ENCODE results near the gene GALNTL6.
"Not testable (repeated sequence)": the region's sequence is repeated elsewhere in the genome, so short reads cannot be mapped to it uniquely, and the experiment has no call there.

Gene GALNTL6

GRCh38 chr4:172362569-172362968, 549.4 kb downstream of the GALNTL6 start:
- Mint-ChIP-seq H3K9me3 (ENCODE audit: low read depth) (peaks cover 6% of the 10 kb centered on the region), H3K27ac (no peak overlapping the region), H3K4me3 (no peak overlapping the region), H3K36me3 (no peaks in the 10 kb centered on the region), H3K27me3 (no peaks in the 10 kb centered on the region), H3K4me1 (ENCODE audit: low read depth) (no peaks in the 10 kb centered on the region)

DNA sequence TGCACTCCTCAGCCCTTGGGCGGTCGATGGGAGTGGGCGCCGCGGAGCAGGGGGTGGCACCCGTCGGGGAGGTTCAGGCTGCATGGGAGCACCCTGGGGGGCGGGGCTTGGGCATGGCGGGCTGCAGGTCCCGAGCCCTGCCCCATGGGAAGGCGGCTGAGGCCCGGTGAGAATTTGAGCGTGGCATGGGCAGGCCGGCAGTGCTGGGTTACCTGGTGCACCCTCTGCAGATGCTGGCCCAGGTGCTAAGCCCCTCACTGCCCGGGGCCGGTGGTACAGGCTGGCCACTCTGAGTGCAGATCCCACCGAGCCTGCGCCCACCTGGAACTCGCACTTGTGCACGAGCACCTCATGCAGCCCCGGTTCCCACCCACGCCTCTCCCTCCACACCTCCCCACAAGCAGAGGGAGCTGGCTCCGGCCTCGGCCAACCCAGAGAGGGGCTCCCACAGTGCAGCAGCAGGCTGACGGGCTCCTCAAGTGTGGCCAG, 556.3 kb downstream of the GALNTL6 start:
- H3K4me3 Mint-ChIP-seq = no peak overlapping the region
- no peaks in the 10 kb centered on the region for H3K9me3 Mint-ChIP-seq (ENCODE audit: low read depth)
- no peaks in the 10 kb centered on the region for H3K36me3 Mint-ChIP-seq
- H3K27me3 Mint-ChIP-seq = no peaks in the 10 kb centered on the region
- H3K4me1 Mint-ChIP-seq (ENCODE audit: low read depth) = no peaks in the 10 kb centered on the region
- no peak overlapping the region for H3K27ac Mint-ChIP-seq

DNA sequence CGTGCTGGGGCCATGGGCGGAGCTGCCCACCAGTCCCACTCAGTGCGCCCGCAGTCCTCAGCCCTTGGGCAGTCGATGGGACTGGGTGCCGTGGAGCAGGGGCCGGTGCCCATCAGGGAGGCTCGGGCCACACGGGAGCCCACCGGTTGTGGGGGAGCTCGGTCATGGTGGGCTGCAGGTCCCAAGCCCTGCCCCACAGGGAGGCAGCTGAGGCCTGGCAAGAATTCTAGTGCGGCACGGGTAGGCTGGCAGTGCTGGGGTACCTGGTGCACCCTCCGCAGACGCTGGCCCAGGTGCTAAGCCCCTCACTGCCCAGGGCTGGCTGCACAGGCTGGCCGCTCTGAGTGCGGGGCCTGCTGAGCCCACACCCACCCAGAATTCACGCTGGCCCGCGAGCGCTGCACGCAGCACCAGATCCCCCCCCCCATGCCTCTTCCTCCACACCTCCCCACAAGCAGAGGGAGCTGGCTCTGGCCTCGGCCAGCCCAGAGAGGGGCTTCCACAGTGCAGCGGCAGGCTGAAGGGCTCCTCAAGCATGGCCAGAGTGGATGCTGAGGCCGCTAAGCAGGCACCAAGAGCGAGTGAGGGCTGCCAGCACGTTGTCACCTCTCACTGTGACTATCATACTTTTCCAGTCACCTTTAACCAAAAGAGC, 564.4 kb downstream of the GALNTL6 start:
- Mint-ChIP-seq H3K4me1 (ENCODE audit: low read depth) (no peaks in the 10 kb centered on the region), H3K36me3 (no peaks in the 10 kb centered on the region), H3K4me3 (no peak overlapping the region), H3K27ac (no peak overlapping the region), H3K9me3 (ENCODE audit: low read depth) (no peaks in the 10 kb centered on the region), H3K27me3 (no peaks in the 10 kb centered on the region)

DNA sequence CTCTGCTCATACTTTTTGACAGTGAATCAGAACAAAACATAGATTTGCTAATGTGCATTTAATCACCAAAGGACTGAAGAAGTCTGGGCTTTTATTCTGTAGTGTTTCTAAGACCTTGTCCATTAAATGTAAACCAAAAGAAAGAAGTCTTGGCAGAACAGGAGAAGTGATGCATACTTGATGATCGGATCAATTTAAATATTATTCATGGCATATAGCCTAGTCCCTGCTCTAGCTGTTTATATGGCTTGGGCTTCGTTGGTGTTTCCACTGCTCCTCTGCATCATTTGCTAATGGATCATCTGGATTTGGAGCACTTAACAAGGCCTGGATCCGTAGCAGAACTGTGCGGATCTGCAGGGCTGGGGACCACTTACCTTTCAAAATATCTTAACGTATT, 566.6 kb downstream of the GALNTL6 start:
- Mint-ChIP-seq H3K4me3 (no peak overlapping the region), H3K4me1 (ENCODE audit: low read depth) (no peaks in the 10 kb centered on the region), H3K36me3 (no peaks in the 10 kb centered on the region), H3K27ac (no peak overlapping the region), H3K9me3 (ENCODE audit: low read depth) (no peaks in the 10 kb centered on the region), H3K27me3 (no peaks in the 10 kb centered on the region)

DNA sequence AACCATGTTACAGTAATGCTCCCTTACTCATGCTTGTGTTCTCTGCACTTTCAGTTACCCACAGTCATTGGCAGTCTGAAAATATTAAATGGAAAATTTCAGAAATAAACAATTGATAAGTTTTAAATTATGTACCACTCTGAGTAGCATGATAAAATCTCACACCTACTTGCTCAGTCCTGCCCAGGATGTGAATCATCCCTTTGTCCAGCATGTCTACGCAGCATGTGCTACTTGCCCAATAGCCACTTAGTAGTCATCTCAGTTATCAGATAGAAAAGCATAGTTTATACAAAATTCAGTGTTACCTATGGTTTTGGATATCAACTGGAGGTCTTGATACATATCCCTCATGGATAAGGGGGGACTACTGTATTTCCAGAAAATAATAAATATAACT, 577.1 kb downstream of the GALNTL6 start:
- H3K9me3 Mint-ChIP-seq (ENCODE audit: low read depth) = peaks cover 6% of the 10 kb centered on the region

DNA sequence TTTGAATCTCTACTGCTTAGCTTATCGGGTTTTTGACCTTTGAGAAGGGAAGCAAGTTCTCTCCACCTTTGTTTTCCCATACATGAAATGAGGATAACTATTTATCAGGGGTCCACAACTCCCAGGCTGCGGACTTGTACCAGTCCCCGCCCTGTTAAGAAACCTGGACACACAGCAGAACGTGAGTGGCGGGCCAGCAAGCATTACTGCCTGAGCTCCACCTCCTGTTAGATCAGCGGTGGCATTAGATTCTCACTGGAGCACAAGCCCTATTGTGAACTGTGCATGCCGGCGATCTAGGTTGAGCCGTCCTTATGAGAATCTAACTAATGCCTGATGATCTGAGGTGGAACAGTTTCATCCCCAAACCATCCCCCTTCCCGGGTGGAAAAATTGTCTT, 579.5 kb downstream of the GALNTL6 start:
- Mint-ChIP-seq H3K4me1 (ENCODE audit: low read depth) (no peaks in the 10 kb centered on the region), H3K4me3 (no peak overlapping the region), H3K27me3 (no peaks in the 10 kb centered on the region), H3K27ac (no peak overlapping the region), H3K9me3 (ENCODE audit: low read depth) (peaks cover 2% of the 10 kb centered on the region), H3K36me3 (no peaks in the 10 kb centered on the region)

More for the DNA sequence above, 577.1 kb downstream of the GALNTL6 start:
- H3K4me3 Mint-ChIP-seq = no peak overlapping the region
- H3K27ac Mint-ChIP-seq = no peak overlapping the region
- H3K36me3 Mint-ChIP-seq = no peaks in the 10 kb centered on the region
- no peaks in the 10 kb centered on the region for H3K4me1 Mint-ChIP-seq (ENCODE audit: low read depth)
- no peaks in the 10 kb centered on the region for H3K27me3 Mint-ChIP-seq

- no peaks in the 10 kb centered on the region for H3K36me3 Mint-ChIP-seq
- H3K27ac Mint-ChIP-seq = no peak overlapping the region
- H3K27me3 Mint-ChIP-seq = no peaks in the 10 kb centered on the region
- no peaks in the 10 kb centered on the region for H3K9me3 Mint-ChIP-seq (ENCODE audit: low read depth)
- H3K4me1 Mint-ChIP-seq (ENCODE audit: low read depth) = no peaks in the 10 kb centered on the region
- H3K4me3 Mint-ChIP-seq = no peak overlapping the region
Measured at GRCh38 chr4:172393220-172393619, 580.0 kb downstream of the GALNTL6 start.

- no peaks in the 10 kb centered on the region for H3K4me1 Mint-ChIP-seq (ENCODE audit: low read depth)
- no peak overlapping the region for H3K4me3 Mint-ChIP-seq
Measured at GRCh38 chr4:172404676-172405075, 591.5 kb downstream of the GALNTL6 start.

DNA sequence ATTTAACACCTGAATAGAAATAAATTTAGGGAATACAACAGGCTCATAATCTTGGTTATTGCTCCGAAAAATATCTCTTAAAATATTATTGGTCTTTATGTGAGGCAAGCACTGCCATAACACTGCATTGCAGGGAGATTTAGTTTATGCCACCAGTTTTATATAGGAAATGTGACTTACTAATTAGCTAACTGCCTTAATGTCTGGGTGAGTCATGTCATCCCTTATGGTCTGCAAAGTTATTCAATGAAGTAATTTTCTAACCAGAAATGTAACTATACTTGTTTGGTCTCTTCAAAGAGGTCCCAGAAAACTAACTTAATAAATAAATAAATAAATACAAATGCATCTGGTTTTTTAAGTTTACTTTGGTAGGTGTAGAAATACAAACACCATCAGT, 597.2 kb downstream of the GALNTL6 start:
- Mint-ChIP-seq H3K36me3 (no peaks in the 10 kb centered on the region), H3K9me3 (ENCODE audit: low read depth) (no peaks in the 10 kb centered on the region), H3K4me3 (no peak overlapping the region), H3K4me1 (ENCODE audit: low read depth) (no peaks in the 10 kb centered on the region), H3K27ac (no peak overlapping the region), H3K27me3 (no peaks in the 10 kb centered on the region)

More at GRCh38 chr4:172404676-172405075, 591.5 kb downstream of the GALNTL6 start:
- Mint-ChIP-seq H3K27ac (no peak overlapping the region), H3K27me3 (no peaks in the 10 kb centered on the region), H3K9me3 (ENCODE audit: low read depth) (no peaks in the 10 kb centered on the region), H3K36me3 (no peaks in the 10 kb centered on the region)

DNA sequence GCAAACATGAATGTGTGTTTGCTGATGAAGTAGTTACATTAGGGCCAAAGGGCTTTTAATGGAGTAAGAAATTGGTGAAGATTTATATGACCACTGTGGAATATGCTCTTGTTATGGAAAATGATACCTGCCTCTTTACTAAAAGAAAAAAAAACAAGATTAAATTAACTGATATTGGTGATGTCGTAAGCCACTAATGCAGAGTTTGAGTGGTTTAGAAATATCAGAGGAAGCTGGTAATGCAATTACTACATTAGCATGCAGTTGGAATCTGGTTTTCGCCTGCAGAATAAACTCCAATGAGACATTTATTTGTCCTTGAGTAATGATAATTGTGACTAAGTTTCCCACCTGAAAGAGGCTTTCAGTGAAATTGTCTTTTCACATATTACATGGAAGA, 597.9 kb downstream of the GALNTL6 start:
- Mint-ChIP-seq H3K36me3 (no peaks in the 10 kb centered on the region), H3K4me1 (ENCODE audit: low read depth) (no peaks in the 10 kb centered on the region), H3K9me3 (ENCODE audit: low read depth) (no peaks in the 10 kb centered on the region), H3K27ac (no peak overlapping the region), H3K27me3 (no peaks in the 10 kb centered on the region), H3K4me3 (no peak overlapping the region)

DNA sequence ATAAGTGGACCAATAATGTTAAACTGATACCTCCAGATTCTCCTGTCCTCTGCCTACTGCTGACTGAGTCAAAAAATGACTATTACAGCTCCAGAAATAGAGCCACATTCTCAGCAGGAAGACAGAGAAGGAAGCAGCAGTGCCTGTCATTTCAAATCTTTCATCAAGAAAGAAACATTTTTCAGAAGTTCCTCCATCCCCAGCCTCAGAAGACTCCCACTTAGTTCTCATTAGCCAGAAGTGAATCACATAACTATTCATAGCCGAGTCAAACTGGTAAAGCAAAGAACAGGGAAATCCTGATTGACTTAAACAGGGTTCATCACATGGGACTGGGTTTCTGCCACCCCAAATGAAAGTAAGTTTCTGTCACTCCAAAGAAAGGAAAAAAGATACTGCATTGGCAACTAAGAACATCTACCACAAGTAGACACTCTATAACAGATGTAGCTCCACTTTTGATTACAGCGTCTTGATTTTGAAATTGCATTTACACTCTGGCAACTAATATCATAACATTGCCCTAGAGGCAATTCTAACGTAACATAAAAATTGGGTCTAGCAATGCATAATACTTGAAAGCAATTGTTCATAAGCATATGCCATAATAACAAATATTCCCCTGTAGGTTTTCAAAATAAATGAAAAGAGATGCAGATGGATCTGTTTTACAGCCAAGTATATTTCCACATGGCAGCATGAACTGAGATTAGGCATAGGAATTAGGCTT, 599.8 kb downstream of the GALNTL6 start:
- Mint-ChIP-seq H3K27ac (no peak overlapping the region), H3K9me3 (ENCODE audit: low read depth) (no peaks in the 10 kb centered on the region), H3K27me3 (no peaks in the 10 kb centered on the region), H3K4me3 (no peak overlapping the region), H3K4me1 (ENCODE audit: low read depth) (no peaks in the 10 kb centered on the region), H3K36me3 (no peaks in the 10 kb centered on the region)

DNA sequence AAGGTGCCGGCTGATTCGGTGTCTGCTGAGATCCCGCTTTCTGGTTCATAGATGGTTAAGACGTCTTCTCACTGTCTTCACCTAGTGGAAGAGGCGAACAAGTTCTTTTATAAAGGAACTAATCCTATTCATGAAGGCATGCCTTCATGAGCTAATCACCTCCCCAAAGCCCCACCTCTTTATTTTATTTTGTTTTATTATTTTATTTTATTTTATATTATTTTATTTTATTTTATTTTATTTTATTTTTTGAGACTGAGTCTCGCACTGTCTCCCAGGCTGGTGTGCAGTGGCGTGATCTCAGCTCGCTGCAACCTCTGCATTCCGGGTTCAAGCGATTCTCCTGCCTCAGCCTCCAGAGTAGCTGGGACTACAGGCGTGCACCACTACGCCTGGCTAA, 615.8 kb downstream of the GALNTL6 start:
- not testable (repeated sequence) for H3K4me1 Mint-ChIP-seq (ENCODE audit: low read depth); H3K9me3 Mint-ChIP-seq (ENCODE audit: low read depth); H3K4me3 Mint-ChIP-seq; H3K36me3 Mint-ChIP-seq; H3K27ac Mint-ChIP-seq; H3K27me3 Mint-ChIP-seq

DNA sequence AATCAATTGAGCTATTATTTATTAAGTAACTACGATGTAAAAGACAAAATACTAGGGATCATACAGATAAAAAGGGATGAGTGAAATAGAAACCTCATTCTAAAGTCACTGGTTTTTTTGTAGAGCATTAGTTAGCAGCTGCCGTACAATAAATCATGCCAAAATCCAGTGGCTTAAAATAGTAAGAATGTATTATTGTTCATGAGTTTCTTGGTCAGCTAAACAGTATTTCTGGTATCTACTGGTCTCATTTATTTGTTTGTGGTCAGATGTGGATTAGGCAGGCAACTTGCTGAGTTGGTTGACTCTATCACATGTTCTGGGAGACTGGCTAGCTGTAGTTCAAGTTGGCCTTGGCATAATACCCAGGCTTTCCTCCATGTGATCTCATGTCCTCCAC, 667.3 kb downstream of the GALNTL6 start:
- H3K27me3 Mint-ChIP-seq = no peaks in the 10 kb centered on the region
- no peak overlapping the region for H3K4me3 Mint-ChIP-seq
- no peaks in the 10 kb centered on the region for H3K9me3 Mint-ChIP-seq (ENCODE audit: low read depth)
- H3K4me1 Mint-ChIP-seq (ENCODE audit: low read depth) = no peaks in the 10 kb centered on the region
- H3K27ac Mint-ChIP-seq = no peak overlapping the region
- no peaks in the 10 kb centered on the region for H3K36me3 Mint-ChIP-seq

- Mint-ChIP-seq H3K36me3 (no peaks in the 10 kb centered on the region), H3K4me3 (no peak overlapping the region), H3K27ac (no peak overlapping the region), H3K27me3 (no peaks in the 10 kb centered on the region), H3K9me3 (ENCODE audit: low read depth) (no peaks in the 10 kb centered on the region), H3K4me1 (ENCODE audit: low read depth) (no peaks in the 10 kb centered on the region)
Measured at GRCh38 chr4:172481802-172482508, 668.8 kb downstream of the GALNTL6 start.

GRCh38 chr4:172485007-172485406, 671.8 kb downstream of the GALNTL6 start:
- H3K4me1 Mint-ChIP-seq (ENCODE audit: low read depth) = no peaks in the 10 kb centered on the region
- no peak overlapping the region for H3K27ac Mint-ChIP-seq
- H3K9me3 Mint-ChIP-seq (ENCODE audit: low read depth) = no peaks in the 10 kb centered on the region
- H3K4me3 Mint-ChIP-seq = no peak overlapping the region
- H3K36me3 Mint-ChIP-seq = no peaks in the 10 kb centered on the region
- H3K27me3 Mint-ChIP-seq = no peaks in the 10 kb centered on the region
